Measurements from ENCODE around the gene LAMA3.
"Not testable (repeated sequence)": the region's sequence is repeated elsewhere in the genome, so short reads cannot be mapped to it uniquely, and the experiment has no call there.

DNA sequence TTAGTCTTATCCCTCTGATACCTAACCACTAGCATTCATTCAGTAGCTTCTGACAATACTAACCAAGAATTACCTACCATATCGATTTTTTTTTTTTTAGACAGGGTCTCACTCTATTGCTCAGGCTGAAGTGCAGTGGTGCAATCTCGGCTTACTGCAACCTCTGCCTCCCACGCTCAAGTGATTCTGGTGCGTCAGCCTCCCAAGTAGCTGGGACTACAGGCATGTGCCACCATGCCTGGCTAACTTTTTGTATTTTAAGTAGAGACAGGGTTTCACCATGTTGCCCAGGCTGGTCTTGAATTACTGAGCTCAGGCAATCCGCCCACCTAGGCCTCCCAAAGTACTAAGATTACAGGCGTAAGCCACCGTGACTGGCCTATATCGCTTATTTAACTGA lies 26.8 kb downstream of the LAMA3 start:
- not testable (repeated sequence) for TF ChIP-seq POLR2A (IDR thresholded peaks at IDR 0.05; ENCODE audit: low read depth, low read length); JUN (IDR thresholded peaks at IDR 0.05; ENCODE audit: borderline replicate concordance, insufficient read depth, insufficient read length, low read depth); CTCF (IDR thresholded peaks at IDR 0.05; ENCODE audit: extremely low read depth in 1 of 2, insufficient read depth in 1 of 2, low read depth in 1 of 2, low read length in 2 of 2); FOS (IDR thresholded peaks at IDR 0.05; ENCODE audit: borderline replicate concordance, insufficient read depth, low read length)
- TF ChIP-seq, protein P1, sequence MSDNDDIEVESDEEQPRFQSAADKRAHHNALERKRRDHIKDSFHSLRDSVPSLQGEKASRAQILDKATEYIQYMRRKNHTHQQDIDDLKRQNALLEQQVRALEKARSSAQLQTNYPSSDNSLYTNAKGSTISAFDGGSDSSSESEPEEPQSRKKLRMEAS (IDR thresholded peaks at IDR 0.05; ENCODE audit: insufficient read depth, insufficient read length) = not testable (repeated sequence)

All from endothelial cell of umbilical vein (primary cell).